GM18867 (cell line): ENCODE measurements around the gene SALL2.

Source experiments
- ATAC-seq: cut with Tn5 transposase; IDR thresholded peaks from one replicate; pipeline ENCODE4 v1.9.1; 2021; ENCODE audit warnings: mild to moderate bottlenecking, moderate library complexity; ENCODE audit not compliant: unreplicated experiment

SALL2 gene

DNA sequence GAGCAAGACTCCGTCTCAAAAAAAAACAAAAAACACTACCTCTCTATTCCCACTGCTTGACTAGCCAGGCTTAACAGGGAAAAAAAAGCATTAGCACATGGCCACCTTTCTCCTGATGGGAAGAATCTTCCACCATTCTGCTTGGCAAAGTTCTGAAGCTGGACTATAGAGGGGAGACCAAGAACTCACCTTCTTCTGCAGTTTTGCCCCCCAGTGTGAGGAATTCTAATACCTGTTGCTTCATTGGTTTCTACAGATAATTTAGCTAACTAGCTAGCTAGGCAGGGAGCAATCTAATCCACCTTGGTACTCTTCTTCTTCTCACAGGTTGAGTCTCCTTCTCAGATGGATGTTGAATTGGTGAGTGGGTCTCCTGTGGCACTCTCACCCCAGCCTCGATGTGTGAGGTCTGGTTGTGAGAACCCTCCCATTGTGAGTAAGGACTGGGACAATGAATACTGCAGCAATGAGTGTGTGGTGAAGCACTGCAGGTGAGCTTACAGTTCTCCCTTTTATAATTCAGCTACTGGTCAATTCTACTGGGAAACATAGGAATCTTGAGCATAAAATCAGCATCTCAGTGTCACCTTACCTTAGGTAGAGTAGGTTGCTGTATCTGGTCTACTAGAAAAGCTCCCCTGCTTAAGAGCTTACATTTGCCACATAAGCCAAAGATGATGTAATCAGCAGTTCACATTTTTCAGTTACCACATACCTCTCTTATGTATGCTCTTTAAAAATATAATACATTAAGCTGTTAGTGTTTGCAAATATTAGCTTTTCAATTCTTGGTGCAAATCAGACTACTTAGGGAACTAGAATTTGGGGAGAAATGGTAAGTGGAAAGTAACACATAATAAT is 31.0 kb downstream of the SALL2 start:
- no peak for ATAC-seq

- no peak for ATAC-seq
Observed at GRCh38 chr14:21486640-21487087, 39.5 kb downstream of the SALL2 start.

- ATAC-seq: peak; percentile 98
Observed at GRCh38 chr14:21476925-21477681, 49.0 kb downstream of the SALL2 start, which contains the start of the genes RAB2B and TOX4. Gene RAB2B, minus strand, starts transcription at chr14:21476959. Its CDS starts 87 bp downstream, at chr14:21476872. Gene TOX4, plus strand, starts transcription at chr14:21477195. Its CDS starts 84 bp downstream, at chr14:21477279.

- ATAC-seq: peak; percentile 38
Observed at GRCh38 chr14:21476523-21476924, 49.6 kb downstream of the SALL2 start.

DNA sequence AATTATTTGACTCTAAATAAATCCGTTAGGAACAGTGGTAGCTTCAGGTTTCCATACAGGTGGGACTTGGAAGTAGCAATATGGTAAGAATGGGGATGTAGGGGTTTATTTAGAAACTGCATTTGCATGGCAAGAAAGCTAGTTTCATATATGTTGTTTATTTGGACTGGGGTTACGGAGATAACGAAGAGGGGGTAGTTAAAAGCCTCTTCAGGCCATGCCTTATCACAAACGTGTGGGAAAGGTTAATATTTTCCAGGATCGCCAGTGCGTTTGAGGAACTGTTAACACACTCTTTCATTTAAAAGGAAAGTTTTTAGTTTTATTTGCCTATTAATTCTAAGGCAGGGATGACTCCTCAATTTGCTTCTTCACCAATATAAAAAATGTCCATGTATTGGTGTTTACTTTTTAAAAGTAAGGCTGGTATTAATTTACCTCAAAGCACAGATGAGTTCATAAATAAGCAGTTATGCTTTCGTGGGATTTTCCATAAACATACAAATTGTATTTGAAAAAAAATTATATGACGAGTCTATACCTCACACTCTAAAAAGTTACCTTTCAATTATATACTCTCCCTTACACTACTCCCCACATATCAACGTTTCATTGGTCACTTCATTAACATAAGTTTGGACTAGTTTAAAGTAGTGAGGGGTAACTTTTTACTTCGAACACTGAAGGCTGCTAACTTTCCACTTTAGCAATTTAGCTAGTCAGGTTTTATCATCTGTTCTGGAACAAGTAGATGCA is 50.2 kb downstream of the SALL2 start:
- ATAC-seq: no peak
